Mucosa of gallbladder (tissue), 1 donor: Measurements from ENCODE around the gene SLAMF6. TPM values are rescaled to one million over a fixed set of nuclear protein-coding genes. Genes with fewer than 3 reads are reported as not detected.
"Not testable (repeated sequence)": the region's sequence is repeated elsewhere in the genome, so short reads cannot be mapped to it uniquely, and the experiment has no call there.

ENCODE experiments used
- DNase-seq: peaks from one replicate; pipeline ENCODE4 v3.0.0-alpha.2; 2020; ENCODE audit warnings: low spot score
- total RNA-seq: library from RNA; stranded (reverse); gene quantifications from one replicate; pipeline ENCODE4 v1.2.1, GENCODE V29; 2021
- donor health status: DM: no; HTN: no; CAD: no.

Gene SLAMF6
- total RNA-seq, 1 donor from 2014 or later, result 2.2 TPM

DNA sequence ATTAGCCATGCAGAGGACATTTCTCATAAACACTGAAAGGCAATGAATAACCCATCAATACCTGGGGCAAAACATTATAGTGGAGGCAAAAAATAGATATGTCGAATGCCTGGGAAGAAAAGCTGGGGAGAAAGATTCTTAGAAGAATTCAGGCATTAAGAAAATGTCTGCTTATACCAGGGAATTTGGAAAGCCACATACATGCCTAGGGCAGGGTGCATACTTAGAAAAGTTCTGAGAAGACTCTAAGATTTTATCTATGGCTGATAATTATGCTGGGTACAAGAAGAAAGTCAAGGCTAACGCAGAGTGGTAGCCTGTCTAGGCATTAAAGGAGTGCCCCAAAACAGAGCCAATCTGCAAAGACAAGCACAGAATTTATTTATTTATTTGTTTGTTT lies 18.4 kb downstream of the SLAMF6 start:
- no peak for DNase-seq

DNA sequence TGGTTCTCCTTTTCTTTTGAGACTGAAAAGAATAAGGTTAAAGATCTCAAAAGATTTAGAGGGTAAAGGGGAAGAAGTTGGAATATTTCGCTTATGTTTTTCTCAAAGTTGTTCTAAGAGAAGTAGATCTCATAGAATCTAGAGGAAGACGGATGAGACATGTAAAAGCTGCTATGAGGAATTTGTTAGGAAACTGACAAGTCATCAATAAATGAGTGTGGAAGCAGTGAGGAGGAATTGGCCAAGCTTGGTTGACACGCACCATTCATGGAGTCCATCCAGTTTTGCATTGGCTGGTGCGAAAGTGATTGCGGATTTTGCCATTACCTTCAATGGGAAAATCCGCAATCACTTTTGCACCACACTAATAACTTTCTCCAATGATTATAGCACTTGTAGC lies 20.0 kb downstream of the SLAMF6 start:
- no peak for DNase-seq

DNA sequence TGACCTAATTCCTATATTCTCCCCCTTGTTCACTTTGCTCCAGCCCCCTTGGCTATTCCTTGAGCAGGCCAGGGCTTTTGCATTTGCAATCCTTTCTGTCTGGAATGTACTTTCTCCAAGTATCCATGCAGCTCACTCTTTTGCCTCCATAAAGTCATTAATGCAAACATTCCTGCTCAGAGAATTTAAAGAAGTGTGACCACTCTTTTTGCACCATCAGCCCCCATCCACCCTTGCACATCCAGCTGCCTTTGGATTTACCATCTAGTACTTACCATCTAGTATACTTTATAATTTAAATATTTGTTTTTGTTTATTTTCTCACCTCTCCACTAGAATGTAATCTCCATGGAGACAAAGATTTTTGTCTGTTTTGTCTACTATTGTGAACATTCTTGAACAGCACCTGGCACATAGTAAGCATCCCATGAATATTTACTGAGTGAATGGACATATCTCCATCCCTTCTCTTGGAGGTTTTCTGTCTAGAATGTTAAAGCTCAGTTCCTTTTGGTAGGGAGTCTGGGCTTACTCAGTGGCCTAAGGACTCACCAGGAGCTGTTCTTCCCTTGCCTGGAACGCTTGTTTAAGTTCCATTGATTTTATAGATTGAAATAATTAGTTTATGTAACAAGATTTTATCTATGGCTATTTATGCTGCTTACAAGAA lies 22.6 kb downstream of the SLAMF6 start:
- no peak for DNase-seq

DNA sequence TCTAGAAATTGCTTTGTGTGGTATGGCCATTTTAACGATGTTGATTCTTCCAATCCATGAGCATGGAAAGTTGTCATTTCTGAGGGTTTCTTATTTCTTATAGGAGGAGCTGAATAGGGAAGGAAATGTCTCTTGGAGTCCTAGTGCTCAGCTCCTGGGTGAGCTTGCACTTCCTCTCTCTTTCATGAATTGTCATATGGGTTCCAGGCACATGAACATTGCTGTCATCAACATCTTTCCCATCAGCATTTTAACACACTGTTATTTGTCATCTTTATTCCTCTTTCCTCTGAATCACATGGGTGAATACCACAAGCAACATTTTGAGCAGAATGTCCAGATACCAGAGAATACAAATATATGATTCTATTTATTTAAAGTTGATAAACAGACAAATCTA lies 23.4 kb downstream of the SLAMF6 start:
- DNase-seq, result no peak

DNA sequence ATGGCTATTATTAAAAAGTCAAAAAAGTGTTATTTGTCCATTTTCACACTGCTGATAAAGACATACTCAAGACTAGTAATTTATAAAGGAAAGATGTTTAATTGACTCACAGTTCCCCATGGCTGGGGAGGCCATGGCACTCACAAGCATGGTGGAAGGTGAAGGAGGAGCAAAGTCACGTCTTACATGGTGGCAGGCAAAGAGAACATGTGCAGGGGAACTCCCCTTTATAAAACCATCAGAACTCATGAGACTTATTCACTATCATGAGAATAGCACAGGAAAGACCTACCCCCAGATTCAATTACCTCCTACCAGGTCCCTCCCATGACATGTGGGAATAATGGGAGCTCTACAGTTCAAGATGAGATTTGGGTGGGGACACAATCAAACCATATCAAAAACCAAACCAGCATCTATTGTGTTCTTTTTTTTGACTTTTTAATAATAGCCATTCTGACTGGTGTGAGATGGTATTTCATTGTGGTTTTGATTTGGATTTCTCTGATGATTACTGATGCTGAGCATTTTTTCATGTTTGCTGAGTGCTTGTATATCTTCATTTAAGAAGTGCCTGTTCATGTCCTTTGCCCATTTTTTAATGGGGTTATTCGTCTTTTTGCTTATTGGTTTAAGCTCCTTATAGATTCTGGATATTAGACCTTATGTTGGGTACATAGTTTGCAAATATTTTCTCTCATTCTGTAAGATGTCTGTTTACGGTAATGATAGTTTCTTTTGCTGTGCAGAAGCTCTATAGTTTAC lies 24.6 kb downstream of the SLAMF6 start:
- DNase-seq, result not testable (repeated sequence)

DNA sequence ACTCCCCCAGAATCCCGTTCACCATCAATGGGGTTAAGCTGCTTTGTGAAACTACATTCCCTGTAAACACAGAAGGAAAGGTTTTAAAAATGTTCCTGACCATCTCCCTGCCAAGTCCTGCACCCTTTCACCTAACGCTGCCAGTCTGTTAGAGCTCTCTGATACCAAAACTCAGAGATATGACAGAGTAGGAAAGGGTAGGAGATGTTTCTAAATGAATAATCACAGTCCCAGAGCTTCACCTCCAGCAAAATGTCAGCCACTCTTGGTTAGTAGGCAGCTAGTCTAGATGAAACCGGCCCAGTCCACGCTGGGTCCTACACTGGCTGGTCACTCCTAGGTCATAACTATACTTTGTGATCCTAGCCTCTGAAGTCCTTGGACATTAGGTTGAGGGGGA lies 26.7 kb downstream of the SLAMF6 start:
- DNase-seq, result no peak

DNA sequence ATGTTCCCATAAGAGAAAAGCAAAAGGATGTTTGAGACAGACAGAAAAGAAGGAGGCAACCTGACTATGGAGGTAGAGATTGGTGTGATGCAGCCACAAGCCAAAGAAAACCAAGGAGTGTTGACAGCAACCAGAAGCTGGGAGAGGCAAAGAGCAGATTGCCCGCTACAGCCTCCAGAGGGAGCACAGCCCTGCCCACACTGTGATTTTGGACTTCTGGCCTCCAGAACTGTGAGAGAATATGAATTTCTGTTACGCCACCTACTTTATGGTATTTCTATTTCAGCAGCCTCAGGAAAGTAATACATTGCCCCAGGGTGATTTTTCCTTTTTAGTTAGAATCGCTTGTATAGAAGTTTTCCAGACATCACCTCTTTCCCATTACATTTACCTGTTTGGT lies 28.4 kb downstream of the SLAMF6 start:
- DNase-seq, result no peak

DNA sequence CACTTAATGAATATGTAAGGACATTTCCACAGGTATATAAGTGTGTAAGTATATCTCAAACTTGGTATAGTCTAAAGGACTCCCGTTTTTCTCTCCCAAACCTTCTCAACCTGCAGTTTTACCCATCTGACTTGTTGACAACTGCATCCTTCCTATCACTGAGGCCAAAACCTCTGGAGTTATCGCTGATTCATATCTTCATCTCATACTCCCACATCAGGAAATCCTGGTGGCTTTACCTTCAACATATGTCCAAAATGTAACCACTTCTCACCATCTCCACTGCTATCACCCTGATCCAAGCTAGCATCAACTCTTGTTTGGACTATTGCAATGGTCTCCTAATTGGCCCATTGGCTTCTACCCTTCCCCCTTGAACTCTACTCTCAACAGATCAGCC lies 30.4 kb downstream of the SLAMF6 start:
- no peak for DNase-seq

DNA sequence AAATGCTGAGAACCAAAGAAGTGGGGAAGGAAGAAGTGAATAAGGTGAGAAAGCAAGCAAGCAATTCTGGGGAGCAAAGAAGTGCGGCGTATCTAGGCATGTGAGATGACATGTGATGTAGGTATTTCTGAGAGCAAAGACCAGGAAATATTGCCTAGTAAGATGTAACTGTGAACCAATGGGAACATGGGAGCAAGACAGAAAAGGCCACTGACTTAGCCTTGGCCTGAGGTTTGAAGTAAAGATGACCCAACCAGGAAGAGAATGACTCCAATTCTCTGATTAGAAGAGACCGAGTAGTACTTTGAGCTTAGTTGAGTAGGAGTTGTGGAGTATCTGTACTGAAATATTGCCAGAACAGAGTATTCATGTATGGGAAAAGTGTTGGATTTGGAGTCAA lies 31.1 kb downstream of the SLAMF6 start:
- DNase-seq, result no peak

DNA sequence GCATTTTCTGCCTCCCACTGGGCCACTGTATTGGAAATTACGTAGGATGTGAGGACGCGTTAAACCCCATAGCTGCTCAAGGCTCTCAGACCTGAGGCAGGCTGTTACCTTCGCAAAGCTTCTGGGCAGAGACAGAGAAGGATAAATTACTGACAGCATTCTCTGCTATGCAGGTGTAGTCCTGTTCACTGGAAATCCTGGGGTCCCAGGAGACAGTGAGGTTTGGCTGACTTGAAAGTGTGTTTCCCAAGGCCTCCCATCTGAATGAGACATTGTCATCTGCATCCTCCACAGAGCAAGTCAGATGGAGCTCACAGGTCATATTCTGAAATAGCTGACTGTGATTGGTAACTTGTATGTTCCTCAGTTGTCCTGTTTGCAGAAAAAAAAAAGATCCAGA lies 32.0 kb downstream of the SLAMF6 start:
- DNase-seq, result no peak

DNA sequence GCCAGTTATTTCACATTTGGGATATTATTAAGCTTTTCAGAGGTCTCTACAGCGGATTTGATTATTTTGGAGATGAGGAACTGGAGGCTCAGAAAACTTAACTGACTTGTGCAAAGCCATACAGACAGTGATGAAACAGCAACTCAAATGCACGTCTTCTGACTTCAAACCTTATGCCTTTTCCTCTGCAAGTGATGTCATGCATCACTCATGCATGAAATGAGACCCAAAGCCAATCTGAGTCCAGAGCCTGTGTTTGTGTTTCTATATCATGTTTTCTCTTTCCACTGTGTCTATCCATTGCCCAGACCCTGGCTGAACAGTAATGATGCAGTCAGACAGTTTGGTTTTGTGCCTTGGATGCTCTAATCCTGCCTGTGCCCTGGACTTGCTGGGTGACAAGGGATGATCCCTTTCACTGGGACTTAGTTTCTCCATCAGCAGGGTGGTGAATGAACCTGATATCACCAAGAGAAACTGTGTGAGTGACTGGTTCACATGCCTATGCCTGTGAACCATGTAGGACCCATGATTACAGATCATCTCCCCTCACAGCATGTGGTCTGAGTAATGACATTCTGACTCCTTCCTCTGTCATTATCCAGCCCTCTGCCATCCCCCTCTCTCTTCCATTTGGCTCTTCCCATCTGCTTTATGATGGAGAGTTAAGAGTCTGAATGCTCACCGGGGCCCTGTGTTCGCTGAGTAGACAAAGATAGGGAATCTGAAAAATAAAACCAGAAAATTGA lies 33.4 kb downstream of the SLAMF6 start:
- DNase-seq, result no peak

DNA sequence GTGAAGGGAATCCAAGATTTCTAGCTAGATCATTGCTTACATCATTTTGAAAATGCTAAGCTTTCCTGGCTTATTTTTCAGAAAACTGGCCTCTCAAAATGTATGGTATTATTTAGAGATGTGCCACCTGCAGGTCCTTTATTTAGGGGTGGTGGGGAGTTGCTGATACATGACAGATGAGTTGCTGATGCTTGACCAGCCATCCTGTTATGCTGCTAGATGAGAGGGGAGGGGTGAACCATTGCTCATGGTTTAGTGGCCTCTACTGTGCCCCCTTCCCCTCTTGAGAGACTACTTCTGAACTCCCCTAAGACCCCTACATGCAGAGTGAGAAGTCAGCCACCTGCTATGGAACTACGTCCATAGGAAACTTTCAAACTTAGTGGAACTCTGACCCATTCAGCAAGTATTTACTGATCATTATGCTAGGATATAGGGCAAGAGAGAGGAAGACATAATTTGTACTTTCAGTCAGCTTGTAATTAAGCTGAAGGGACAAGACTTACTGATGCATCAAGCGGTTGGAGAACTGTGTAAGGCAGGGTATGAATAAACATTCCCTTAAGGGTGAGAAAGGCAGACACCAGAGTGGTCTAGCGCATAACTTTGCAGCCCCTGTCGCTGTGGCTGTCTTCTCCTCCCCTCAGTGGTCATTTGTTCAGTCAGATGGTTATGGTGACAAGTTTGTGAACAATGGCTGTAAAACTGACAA lies 34.6 kb downstream of the SLAMF6 start:
- no peak for DNase-seq

DNA sequence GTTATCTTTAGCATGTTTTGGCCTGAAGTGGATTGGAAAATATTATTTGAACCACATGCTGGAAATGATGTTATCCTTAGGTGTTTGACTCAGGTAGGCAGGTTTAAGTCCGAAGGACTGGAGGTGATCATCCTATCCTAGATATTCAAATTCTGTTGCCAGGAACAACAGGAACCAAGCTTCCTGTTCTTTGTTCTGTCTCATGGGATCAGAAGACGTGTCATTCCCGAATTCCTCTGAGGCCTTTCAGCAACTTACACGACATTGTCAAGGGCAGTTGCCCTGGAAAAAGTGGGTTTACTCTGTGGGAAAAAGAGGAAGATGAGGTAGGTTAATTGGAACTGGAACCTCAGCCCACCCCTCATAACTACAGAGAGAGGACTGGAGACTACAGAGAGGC lies 36.6 kb downstream of the SLAMF6 start:
- no peak for DNase-seq

DNA sequence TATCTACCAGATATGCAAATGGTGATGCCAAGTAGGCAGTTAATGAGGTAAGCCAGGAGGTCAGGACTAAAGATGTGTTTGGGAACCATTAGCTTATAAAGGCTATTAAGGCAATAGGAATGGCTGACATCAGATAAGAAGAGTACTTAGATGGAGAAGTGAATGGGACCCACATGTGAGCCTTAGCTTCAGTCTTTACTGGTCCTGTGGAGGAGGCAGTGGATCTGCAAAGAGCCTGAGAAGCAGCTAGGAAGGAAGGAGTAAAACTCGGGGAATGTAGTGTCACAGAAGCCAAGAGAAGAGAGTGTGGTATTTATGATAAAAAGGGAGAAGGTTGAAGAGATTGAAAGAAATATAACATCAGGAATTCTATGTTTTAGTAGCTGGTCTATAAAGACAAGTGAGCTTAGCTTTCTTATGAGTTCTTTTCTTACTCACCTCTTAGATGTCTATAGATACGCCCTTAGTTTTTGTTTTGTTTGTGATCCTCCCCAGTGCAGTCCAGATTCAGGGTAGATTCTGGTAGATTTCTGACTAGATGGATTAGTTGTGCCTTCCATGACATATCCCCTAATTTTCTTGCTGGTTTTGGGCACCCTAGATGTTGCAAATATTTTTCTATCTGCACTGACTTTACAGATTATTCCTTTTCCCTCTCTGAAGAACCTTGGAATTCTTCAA lies 39.4 kb downstream of the SLAMF6 start:
- no peak for DNase-seq

DNA sequence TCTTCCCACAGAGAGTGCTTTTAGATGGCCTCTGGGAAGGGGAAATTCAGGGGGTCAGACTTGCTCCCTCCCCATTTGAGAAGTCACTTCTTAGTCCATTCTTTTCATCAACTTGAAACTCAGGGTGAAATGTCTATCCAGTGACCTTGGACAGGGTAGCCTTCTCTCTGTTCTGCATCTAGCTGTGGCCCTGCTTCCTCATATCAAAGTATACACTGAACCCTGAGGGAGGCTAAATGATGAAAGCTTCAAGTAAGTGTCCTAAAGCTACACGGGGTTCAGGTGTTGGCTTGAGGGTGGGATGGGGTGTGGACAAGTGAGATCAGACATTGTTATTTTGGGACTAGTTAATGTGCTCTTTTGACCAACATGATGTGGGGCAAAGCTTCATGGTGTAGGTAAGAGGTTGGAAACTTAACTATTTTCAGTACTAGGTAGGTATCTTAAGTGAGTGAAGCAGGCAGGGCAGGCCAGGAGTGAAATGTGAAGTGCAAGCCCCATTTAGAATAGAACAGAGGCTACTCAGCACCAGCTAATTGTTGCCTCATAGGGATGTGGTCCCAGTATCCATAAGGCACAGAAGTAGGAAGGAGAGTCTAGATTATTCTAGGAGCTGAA lies 41.0 kb downstream of the SLAMF6 start:
- DNase-seq, result no peak

DNA sequence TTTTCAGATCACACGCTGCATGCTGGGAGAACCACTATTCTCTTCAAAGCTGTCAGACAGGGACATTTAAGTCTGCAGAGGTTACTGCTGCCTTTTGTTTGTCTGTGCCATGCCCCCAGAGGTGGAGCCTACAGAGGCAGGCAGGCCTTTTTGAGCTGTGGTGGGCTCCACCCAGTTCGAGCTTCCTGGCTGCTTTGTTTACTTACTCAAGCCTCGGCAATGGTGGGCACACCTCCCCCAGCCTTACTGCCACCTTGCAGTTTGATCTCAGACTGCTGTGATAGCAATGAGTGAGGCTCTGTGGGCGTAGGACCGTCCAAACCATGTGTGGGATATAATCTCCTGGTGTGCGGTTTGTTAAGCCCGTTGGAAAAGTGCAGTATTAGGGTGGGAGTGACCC lies 42.3 kb downstream of the SLAMF6 start:
- not testable (repeated sequence) for DNase-seq

DNA sequence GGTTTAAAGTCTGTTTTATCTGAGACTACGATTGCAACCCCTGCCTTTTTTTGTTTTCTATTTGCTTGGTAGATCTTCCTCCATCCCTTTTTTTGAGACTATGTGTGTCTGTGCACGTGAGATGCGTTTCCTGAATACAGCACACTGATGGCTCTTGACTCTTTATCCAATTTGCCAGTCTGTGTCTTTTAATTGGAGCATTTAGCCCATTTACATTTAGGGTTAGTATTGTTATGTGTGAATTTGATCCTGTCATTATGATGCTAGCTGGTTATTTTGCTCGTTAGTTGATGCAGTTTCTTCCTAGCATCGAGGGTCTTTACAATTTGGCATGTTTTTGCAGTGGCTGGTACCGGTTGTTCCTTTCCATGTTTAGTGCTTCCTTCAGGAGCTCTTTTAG lies 44.0 kb downstream of the SLAMF6 start:
- DNase-seq, result not testable (repeated sequence)

DNA sequence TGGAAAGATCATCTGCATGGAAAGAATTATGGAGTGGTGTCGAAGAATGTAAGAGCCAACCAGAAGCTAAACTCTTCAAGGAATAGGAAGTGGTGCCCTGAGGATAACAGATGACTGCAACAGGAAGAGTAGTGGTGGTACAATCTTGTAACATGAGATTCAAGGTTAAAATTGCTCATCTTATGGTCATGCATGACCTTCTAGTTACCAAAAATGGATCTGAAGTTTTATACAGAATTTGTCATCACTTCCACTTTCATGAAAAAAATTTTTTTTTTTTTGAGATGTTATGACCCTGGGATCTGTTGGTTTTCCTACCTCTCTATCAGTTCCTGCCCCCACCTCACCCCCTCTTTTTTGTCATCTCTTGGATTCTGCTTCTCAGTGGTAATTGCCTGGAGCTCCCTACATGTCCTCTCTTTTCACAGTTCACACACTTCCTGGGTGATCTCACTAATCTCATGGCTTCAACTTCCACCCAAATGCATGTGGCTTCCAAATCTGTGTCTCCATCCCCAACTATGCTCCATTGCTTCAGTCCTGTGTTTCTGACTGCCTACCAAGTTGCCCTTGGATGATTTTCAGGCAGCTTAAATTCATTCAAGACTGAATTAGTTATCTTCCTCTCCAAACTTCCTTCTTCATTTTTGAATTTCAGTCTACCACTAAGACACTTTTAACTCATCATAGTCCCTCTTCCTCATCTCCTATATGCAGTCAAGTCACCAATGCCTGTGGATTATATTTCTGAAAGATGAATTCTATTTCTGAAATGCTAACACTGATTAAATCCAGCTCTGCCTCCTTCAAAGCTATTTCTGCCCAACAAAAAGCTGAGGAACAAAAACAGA lies 48.4 kb downstream of the SLAMF6 start:
- DNase-seq, result no peak

DNA sequence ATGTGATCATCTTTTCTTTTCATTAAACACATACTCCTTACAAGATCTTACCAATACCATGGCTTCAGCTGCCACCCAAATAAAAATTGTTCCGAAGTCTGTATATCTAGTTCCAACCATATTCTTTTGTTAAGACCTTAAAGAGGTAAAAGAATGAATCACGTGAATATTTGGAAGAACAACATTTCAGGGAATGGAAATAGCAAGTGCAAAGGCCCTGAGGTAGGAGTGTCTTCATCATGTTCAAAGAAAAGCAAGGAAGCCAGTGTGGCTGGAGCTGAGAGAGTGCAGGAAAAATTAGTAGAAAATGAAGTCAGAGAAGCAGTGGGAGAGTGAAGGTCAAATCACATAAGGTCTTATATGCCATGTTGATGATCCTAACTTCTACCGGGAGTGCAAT lies 50.9 kb downstream of the SLAMF6 start:
- DNase-seq, result no peak

DNA sequence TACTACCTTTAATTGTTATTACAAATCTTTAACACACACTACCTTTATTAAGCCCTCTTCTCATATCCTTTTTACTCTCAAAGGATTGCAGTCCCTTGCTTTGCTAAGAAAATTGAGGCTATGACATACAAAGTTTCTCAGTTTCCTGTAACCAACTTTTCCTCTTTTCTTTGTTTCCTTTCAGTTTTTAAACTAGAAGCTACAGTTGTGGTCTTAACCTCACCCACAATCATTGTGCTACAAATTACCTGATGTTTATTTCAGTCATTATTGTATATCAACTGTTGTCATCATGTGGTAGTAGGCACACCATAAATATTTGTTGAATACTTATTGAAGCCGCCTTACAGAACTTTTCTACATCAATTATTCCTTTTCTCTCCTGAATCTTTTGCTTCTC lies 51.8 kb downstream of the SLAMF6 start:
- no peak for DNase-seq
